OCI-LY7 (cell line): Measurements from ENCODE around the gene TBC1D5.

Source experiments
- CTCF ChIP-seq: fragments of 200-600 bp; sonication (generic); conservative IDR thresholded peaks from 2 replicates; pipeline ENCODE4 v1.5.1; 2014; ENCODE audit warnings: mild to moderate bottlenecking, antibody characterized with exemption, low read length, moderate library complexity, mixed read lengths
- EZH2phosphoT487 ChIP-seq: fragments of 200-600 bp; sonication (generic); IDR thresholded peaks from 2 replicates; pipeline ENCODE4 v1.6.1; 2018; ENCODE audit warnings: low read depth, borderline replicate concordance, mild to moderate bottlenecking, mixed run types, antibody characterized with exemption, low read length, moderate library complexity, mixed read lengths

GRCh38 chr3:17355591-17355990, 386.8 kb downstream of the TBC1D5 start:
- TF ChIP-seq CTCF: no peak
- TF ChIP-seq EZH2phosphoT487: no peak
